Stimulated activated CD4-positive, alpha-beta T cell treated with anti-CD3 and anti-CD28 coated beads, Interleukin-1b, Interleukin-23, amount 100 ng/mL, for 4 hours (primary cell): ENCODE results near the gene CTNNA3.

Source experiments
- DNase-seq, 2 donors: peaks; one replicate each; pipeline ENCODE4 v3.0.0-alpha.2; 2020; ENCODE audit warnings: low read depth in 2 of 2

Gene CTNNA3

GRCh38 chr10:65940816-65941662, 1755.0 kb downstream of the CTNNA3 start:
- DNase-seq = no peak

GRCh38 chr10:65940105-65940504, 1755.9 kb downstream of the CTNNA3 start:
- no peak for DNase-seq

- DNase-seq = no peak
Observed at GRCh38 chr10:65931291-65932070, 1764.5 kb downstream of the CTNNA3 start.

- no peak for DNase-seq
Observed at GRCh38 chr10:65911151-65911835, 1784.7 kb downstream of the CTNNA3 start.

GRCh38 chr10:65910209-65910608, 1785.8 kb downstream of the CTNNA3 start:
- no peak for DNase-seq

GRCh38 chr10:65907199-65907712, 1788.7 kb downstream of the CTNNA3 start:
- no peak for DNase-seq

GRCh38 chr10:65903620-65904019, 1792.4 kb downstream of the CTNNA3 start:
- no peak for DNase-seq

GRCh38 chr10:65900271-65900670, 1795.7 kb downstream of the CTNNA3 start:
- no peak for DNase-seq

- DNase-seq = no peak
Observed at GRCh38 chr10:65898055-65898454, 1797.9 kb downstream of the CTNNA3 start.

- no peak for DNase-seq
Observed at GRCh38 chr10:65894961-65895360, 1801.0 kb downstream of the CTNNA3 start.

- DNase-seq = no peak
Observed at GRCh38 chr10:65894379-65894778, 1801.6 kb downstream of the CTNNA3 start.

GRCh38 chr10:65893676-65894075, 1802.3 kb downstream of the CTNNA3 start:
- DNase-seq = no peak

GRCh38 chr10:65892284-65892683, 1803.7 kb downstream of the CTNNA3 start:
- DNase-seq = no peak

GRCh38 chr10:65891073-65891981, 1804.7 kb downstream of the CTNNA3 start:
- DNase-seq = no peak

GRCh38 chr10:65864529-65864928, 1831.5 kb downstream of the CTNNA3 start:
- no peak for DNase-seq

GRCh38 chr10:65864036-65864435, 1832.0 kb downstream of the CTNNA3 start:
- no peak for DNase-seq
